ENCODE data around the gene PRKN. TPM values are rescaled to one million over a fixed set of nuclear protein-coding genes. Genes with fewer than 3 reads are reported as not detected.

The PRKN gene
- total RNA-seq, 1 experiment from 2014 or later, result 1.2 TPM

DNA sequence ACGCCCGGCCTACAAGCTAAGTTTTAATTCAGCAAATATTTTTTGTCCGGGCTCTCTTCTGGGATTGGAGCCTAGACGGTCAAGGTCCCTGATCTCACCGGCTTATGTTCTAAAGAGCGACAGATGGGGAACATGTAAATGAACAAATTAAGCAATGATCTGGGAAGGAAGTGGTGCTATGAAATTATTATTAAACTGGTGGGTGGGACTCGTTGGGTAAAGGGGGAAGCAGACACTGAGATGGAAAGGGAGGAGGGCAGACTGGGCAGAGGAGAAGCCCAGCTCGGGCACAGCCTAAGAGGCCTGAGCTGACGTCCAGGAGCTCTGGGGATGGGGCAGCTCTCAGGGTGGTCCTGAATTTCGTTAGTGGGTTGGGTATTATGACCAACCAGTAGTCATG is 1371.9 kb downstream of the PRKN start:
- Histone ChIP-seq H3K27ac (ENCODE audit: low read depth, low read length, poor library complexity, severe bottlenecking) (no peak overlapping the region), H3K36me3 (ENCODE audit: insufficient read depth, low read length, poor library complexity, severe bottlenecking) (no peaks in the 10 kb centered on the region), H3K27me3 (replicated peaks; ENCODE audit: insufficient read depth, low read depth, low read length, poor library complexity) (no peaks in the 10 kb centered on the region), H3K4me1 (ENCODE audit: insufficient read depth, low read length, poor library complexity, severe bottlenecking) (no peaks in the 10 kb centered on the region), H3K9me3 (ENCODE audit: low read depth, low read length, poor library complexity, severe bottlenecking) (no peaks in the 10 kb centered on the region), H3K4me3 (ENCODE audit: low read depth, low read length, poor library complexity, severe bottlenecking) (no peak overlapping the region)
- CTCF ChIA-PET, result no interaction called here
- no peak for DNase-seq (ENCODE audit: low spot score)
- no TSS peak for BruUV-seq (replicated peaks)
- TF ChIP-seq EZH2 (IDR thresholded peaks at IDR 0.05; ENCODE audit: borderline replicate concordance, low read depth, low read length, poor library complexity, severe bottlenecking) (no peak), CTCF (conservative IDR thresholded peaks at IDR 0.05; ENCODE audit: low read depth, low read length) (no peak)
- POLR2A ChIA-PET (ENCODE audit: low non-redundant PET), result no interaction called here
- intact Hi-C loops (cut with micrococcal nuclease; ENCODE audit: unreplicated experiment), result no loop called here

- intact Hi-C loops (cut with micrococcal nuclease; ENCODE audit: unreplicated experiment), result no loop called here
- ChIA-PET CTCF (no interaction called here), POLR2A (ENCODE audit: low non-redundant PET) (no interaction called here)
- H3K4me3 ChIP-seq (ENCODE audit: low read depth, low read length, poor library complexity, severe bottlenecking), result no peak overlapping the region
- H3K4me1 ChIP-seq (ENCODE audit: insufficient read depth, low read length, poor library complexity, severe bottlenecking), result no peaks in the 10 kb centered on the region
- TF ChIP-seq EZH2 (IDR thresholded peaks at IDR 0.05; ENCODE audit: borderline replicate concordance, low read depth, low read length, poor library complexity, severe bottlenecking) (no peak), CTCF (conservative IDR thresholded peaks at IDR 0.05; ENCODE audit: low read depth, low read length) (no peak)
- BruUV-seq (replicated peaks), result no TSS peak
- no peak for DNase-seq (ENCODE audit: low spot score)
- H3K27me3 ChIP-seq (replicated peaks; ENCODE audit: insufficient read depth, low read depth, low read length, poor library complexity), result no peaks in the 10 kb centered on the region
- H3K27ac ChIP-seq (ENCODE audit: low read depth, low read length, poor library complexity, severe bottlenecking), result no peak overlapping the region
- no peaks in the 10 kb centered on the region for H3K36me3 ChIP-seq (ENCODE audit: insufficient read depth, low read length, poor library complexity, severe bottlenecking)
- no peaks in the 10 kb centered on the region for H3K9me3 ChIP-seq (ENCODE audit: low read depth, low read length, poor library complexity, severe bottlenecking)
Measured at GRCh38 chr6:161354956-161355355, 1372.6 kb downstream of the PRKN start.

- H3K4me1 ChIP-seq (ENCODE audit: insufficient read depth, low read length, poor library complexity, severe bottlenecking), result no peaks in the 10 kb centered on the region
- TF ChIP-seq CTCF (conservative IDR thresholded peaks at IDR 0.05; ENCODE audit: low read depth, low read length) (no peak), EZH2 (IDR thresholded peaks at IDR 0.05; ENCODE audit: borderline replicate concordance, low read depth, low read length, poor library complexity, severe bottlenecking) (no peak)
- ChIA-PET POLR2A (ENCODE audit: low non-redundant PET) (no interaction called here), CTCF (no interaction called here)
- no peak for DNase-seq (ENCODE audit: low spot score)
- no peaks in the 10 kb centered on the region for H3K9me3 ChIP-seq (ENCODE audit: low read depth, low read length, poor library complexity, severe bottlenecking)
- no TSS peak for BruUV-seq (replicated peaks)
- H3K36me3 ChIP-seq (ENCODE audit: insufficient read depth, low read length, poor library complexity, severe bottlenecking), result no peaks in the 10 kb centered on the region
- H3K4me3 ChIP-seq (ENCODE audit: low read depth, low read length, poor library complexity, severe bottlenecking), result no peak overlapping the region
- H3K27me3 ChIP-seq (replicated peaks; ENCODE audit: insufficient read depth, low read depth, low read length, poor library complexity), result no peaks in the 10 kb centered on the region
- intact Hi-C loops (cut with micrococcal nuclease; ENCODE audit: unreplicated experiment), result no loop called here
- no peak overlapping the region for H3K27ac ChIP-seq (ENCODE audit: low read depth, low read length, poor library complexity, severe bottlenecking)
Measured at GRCh38 chr6:161354276-161354840, 1373.2 kb downstream of the PRKN start.

Data from A673 (cell line).